IPS-15b (cell line): ENCODE measurements around the gene EIF2B1.
A peak's percentile ranks its signal among the peaks of the same experiment; 100 is the strongest.
"Not testable (repeated sequence)": the region's sequence is repeated elsewhere in the genome, so short reads cannot be mapped to it uniquely, and the experiment has no call there.

ENCODE experiments used
- H3K27me3 ChIP-seq: one replicate; pipeline ENCODE4 v1.6.1; 2013; ENCODE audit warnings: low read length; ENCODE audit not compliant: control insufficient read depth, insufficient read depth
- H3K36me3 ChIP-seq: one replicate; pipeline ENCODE4 v1.6.1; 2013; ENCODE audit warnings: low read length; ENCODE audit not compliant: control insufficient read depth, insufficient read depth
- H3K4me1 ChIP-seq: one replicate; pipeline ENCODE4 v1.6.1; 2013; ENCODE audit warnings: mild to moderate bottlenecking, low read length; ENCODE audit not compliant: control insufficient read depth, insufficient read depth
- H3K4me3 ChIP-seq: one replicate; pipeline ENCODE4 v1.5.1; 2013; ENCODE audit warnings: low read depth, low read length
- H3K9ac ChIP-seq: one replicate; pipeline ENCODE4 v1.6.1; 2013; ENCODE audit warnings: low read depth, mild to moderate bottlenecking, low read length
- H3K9me3 ChIP-seq: one replicate; pipeline ENCODE4 v1.6.1; 2013; ENCODE audit warnings: mild to moderate bottlenecking, low read length; ENCODE audit not compliant: control insufficient read depth, insufficient read depth

The EIF2B1 gene

DNA sequence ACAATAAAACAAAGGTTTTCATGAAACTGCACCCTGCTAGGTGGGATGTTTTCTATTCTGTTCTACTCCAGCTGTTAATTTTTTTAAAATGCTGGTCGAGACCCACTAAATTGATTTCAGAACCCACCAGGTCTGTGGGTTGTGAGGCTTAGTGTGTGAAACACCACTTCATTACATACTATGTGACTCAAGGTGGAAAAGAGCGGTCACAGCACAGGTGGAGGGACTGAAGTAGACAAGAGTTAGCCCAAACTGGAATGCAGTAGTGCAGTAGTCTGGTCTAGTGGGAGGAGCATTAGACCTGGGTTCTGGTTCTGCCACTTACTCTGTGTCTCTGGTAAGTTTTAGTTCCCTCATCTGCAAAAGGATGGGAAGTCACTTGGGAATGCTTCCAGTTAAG is 19.4 kb downstream of the EIF2B1 start:
- Histone ChIP-seq H3K4me3 (no peak overlapping the region), H3K36me3 (peaks cover 68% of the 10 kb centered on the region), H3K4me1 (no peaks in the 10 kb centered on the region), H3K9me3 (no peaks in the 10 kb centered on the region), H3K27me3 (no peaks in the 10 kb centered on the region), H3K9ac (no peak overlapping the region)

DNA sequence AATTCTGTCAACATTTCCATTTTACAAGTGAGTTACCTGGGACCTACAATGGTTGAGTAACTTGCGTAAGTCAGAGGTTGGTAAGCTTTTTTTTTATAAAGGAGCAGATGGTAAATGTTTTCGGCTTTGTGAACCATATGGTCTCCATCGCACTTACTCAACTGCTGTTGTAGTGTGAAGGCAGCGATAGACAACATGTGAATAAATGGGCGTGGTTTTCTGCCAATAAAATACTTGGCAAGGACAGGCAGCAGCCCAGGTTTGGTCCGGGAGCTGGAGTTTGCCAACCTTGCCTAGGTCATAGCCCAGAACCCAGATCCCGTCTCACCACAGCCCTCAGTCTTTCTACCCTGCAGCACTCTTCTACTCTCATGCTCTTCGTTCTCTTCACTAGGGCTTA is 25.3 kb downstream of the EIF2B1 start:
- Histone ChIP-seq H3K4me3 (no peak overlapping the region), H3K9ac (no peak overlapping the region), H3K4me1 (no peaks in the 10 kb centered on the region), H3K9me3 (no peaks in the 10 kb centered on the region), H3K27me3 (no peaks in the 10 kb centered on the region), H3K36me3 (peaks cover 64% of the 10 kb centered on the region)

DNA sequence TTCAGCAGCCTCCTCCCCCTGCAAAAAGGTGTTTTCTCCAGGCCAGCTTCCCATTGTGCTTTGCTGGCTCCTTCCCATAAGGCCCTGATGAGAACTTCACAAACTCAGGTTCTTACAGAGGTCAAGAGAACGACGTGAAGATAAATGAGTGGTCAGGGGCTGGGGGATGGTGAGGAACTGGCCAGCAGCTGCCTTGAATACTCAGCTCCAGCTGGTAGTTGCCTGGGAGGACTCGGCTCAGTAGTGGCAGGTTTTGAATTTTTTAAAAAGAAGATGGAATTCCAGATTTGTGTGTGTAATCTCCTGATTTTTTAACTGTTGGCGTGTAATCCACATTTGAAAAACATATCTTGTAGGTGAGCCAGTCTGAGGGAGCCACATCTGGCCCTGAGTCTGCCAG is 25.7 kb downstream of the EIF2B1 start:
- Histone ChIP-seq H3K4me1 (no peaks in the 10 kb centered on the region), H3K27me3 (no peaks in the 10 kb centered on the region), H3K9me3 (no peaks in the 10 kb centered on the region), H3K4me3 (no peak overlapping the region), H3K9ac (no peak overlapping the region), H3K36me3 (peaks cover 61% of the 10 kb centered on the region)

DNA sequence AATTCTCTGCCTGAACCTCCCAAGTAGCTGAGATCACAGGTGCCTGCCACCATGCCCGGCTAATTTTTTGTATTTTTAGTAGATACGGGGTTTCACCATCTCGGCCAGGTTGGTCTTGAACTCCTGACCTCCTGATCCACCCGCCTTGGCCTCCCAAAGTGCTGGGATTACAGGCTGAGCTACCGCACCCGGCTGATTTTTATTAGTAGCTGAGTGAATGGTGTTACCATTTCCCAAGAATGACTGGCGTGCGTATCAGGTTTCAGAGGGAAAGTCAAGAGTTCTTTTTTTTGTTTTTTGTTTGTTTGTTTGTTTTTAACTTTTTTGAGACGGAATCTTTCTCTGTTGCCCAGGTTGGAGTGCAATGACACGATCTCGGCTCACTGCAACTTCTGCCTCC is 30.0 kb downstream of the EIF2B1 start:
- H3K4me3 ChIP-seq, H3K9ac ChIP-seq: not testable (repeated sequence)

DNA sequence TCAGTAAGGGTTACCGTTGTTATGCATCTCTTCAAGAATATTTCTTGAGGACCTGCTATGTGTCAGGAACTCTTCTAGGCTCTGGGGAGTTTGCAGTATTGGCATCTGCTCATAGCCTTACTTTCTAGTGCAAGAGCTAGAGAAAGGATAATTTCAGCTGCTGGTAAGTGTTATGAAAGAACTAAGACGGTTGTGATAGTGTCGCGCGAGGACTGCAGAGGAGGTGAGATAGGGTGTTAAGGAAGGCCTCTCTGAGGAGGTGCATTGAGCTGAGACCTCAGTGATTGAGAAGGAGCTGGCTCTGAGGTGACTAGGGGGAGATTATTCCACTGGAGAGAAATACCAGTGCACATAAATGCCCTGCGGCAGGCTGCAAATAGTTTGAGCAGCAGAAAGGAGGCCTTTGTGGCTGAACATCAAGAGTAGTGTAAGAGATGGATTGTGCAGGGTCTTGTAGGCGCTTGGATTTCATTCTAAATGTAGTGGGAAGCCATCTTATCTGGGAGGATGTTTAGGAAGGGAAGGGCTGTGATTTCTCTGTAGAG is 30.8 kb downstream of the EIF2B1 start:
- H3K4me1 ChIP-seq, result no peaks in the 10 kb centered on the region
- H3K9ac ChIP-seq, result peak overlapping the region; percentile 92
- no peaks in the 10 kb centered on the region for H3K9me3 ChIP-seq
- no peaks in the 10 kb centered on the region for H3K27me3 ChIP-seq
- peaks cover 27% of the 10 kb centered on the region for H3K36me3 ChIP-seq
- H3K4me3 ChIP-seq, result peak overlapping the region; percentile 99

More for the DNA sequence above, 30.0 kb downstream of the EIF2B1 start:
- H3K4me1 ChIP-seq, H3K27me3 ChIP-seq, H3K9me3 ChIP-seq: not testable (repeated sequence)
- H3K36me3 ChIP-seq, result peaks cover 34% of the 10 kb centered on the region

DNA sequence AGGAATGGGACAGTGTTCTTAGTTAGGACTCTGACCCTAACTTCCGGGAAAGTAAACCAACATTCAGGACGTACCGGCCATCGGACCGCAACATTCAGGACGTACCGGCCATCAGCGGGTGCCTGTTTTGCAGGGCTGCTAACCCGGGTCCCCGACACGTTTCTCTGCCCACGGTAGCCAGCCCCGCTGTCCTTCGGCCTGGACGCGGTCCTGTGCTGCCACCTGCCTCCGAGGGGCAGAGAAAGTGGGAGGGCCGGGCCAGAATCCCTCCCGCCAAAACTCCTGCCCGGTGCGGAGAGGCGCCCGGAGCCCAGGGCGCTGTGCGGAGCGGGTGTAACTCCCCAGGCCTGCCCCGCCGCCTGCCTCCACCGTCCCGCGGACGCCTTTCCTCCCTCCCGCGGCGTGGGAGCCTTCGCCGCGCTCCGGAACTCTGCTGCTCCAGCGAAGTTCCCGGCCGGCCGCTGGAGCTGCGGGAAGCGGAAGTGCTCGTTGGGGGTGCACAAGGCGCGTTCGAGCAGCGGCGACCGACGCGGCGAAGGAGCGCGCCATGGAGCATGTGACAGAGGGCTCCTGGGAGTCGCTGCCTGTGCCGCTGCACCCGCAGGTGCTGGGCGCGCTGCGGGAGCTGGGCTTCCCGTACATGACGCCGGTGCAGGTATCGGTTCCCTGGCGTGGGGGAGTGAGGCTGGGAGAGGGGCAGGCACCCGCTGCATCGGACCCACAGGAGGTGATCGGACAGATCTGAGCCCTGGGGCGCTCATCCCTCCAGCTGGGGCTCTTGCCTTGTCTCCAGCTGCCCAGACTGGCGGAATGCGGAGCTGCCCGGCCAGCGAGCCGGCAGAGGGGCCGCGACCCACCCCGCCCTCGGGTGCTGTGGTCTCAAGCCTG is 31.6 kb downstream of the EIF2B1 start, which contains the start of gene DDX55:
TSS of gene DDX55 (plus strand) at position 498 of the 888 bp plus-strand sequence. CDS start at position 548, 50 bp downstream.
- no peaks in the 10 kb centered on the region for H3K27me3 ChIP-seq
- no peaks in the 10 kb centered on the region for H3K9me3 ChIP-seq
- H3K36me3 ChIP-seq, result peaks cover 23% of the 10 kb centered on the region
- peak within 1 kb of the TSS; percentile 99 for H3K4me3 ChIP-seq
- H3K9ac ChIP-seq, result peak within 1 kb of the TSS; percentile 92
- H3K4me1 ChIP-seq, result no peaks in the 10 kb centered on the region

DNA sequence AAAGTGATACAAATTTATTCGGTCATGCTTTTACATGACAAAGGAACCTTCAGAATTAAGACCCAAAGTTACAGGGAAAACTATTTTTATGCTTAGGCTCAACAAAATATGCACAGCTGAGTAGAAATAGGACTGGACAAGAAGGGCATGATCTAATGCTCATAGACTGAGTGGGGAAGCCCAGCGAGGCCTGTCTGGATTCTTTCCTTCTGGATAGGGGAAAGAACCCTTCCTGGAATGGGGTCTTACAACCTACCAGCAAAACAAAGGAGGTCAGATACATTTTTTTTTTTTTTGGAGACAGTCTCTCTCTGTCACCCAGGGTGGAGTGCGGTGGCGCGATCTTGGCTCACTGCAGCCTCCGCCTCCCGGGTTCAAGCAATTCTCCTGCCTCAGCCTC is 33.8 kb downstream of the EIF2B1 start:
- no peak overlapping the region for H3K9ac ChIP-seq

DNA sequence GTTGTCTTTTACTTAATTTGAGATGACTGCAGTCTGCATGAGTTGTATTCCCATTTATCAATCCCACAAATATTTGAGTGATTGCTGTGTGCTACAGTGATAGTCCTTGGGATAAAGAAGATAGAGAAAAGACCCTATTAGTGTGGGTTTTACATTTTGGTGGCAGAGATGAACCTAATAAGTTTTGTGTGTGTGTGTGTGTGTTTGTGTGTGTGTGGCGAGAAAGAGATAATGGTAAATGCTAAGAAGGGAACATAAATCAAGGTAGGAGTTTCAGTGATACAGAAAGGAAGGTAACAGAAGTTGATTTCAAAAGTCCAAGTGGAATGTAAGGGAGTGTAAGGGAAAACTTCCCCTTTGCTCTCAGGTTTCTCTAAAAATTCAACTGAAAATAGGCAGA is 34.2 kb downstream of the EIF2B1 start:
- Histone ChIP-seq H3K27me3 (no peaks in the 10 kb centered on the region), H3K9me3 (no peaks in the 10 kb centered on the region), H3K36me3 (peaks cover 6% of the 10 kb centered on the region), H3K9ac (no peak overlapping the region), H3K4me3 (no peak overlapping the region), H3K4me1 (no peaks in the 10 kb centered on the region)

More for the DNA sequence above, 33.8 kb downstream of the EIF2B1 start:
- no peak overlapping the region for H3K4me3 ChIP-seq
- H3K9me3 ChIP-seq, result no peaks in the 10 kb centered on the region
- H3K27me3 ChIP-seq, result no peaks in the 10 kb centered on the region
- H3K4me1 ChIP-seq, result no peaks in the 10 kb centered on the region
- peaks cover 5% of the 10 kb centered on the region for H3K36me3 ChIP-seq

DNA sequence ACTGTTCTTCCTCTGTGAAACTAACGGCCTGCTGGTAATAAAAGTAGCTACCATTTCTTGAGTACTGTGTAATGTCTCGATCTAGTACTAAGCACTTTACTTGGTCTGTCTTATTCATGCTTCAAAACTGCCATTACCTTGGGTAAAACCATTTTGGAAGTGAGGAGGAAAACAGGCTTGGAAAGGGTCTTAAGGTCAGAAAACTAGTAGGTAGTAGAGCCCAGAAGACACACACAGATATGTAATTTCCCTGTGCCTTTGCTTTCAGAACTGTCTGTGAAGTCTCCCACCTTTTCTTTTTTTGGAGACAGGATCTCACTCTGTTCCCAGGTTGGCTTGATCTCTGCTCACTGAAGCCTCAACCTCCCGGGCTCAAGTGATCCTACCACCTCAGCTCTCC is 35.0 kb downstream of the EIF2B1 start:
- H3K9ac ChIP-seq, result no peak overlapping the region
- no peak overlapping the region for H3K4me3 ChIP-seq
- H3K36me3 ChIP-seq, result peaks cover 7% of the 10 kb centered on the region
- no peaks in the 10 kb centered on the region for H3K27me3 ChIP-seq
- H3K4me1 ChIP-seq, result no peaks in the 10 kb centered on the region
- no peaks in the 10 kb centered on the region for H3K9me3 ChIP-seq

GRCh38 chr12:123597100-123597499 is 36.4 kb downstream of the EIF2B1 start:
- no peak overlapping the region for H3K9ac ChIP-seq
- H3K4me1 ChIP-seq, result no peaks in the 10 kb centered on the region
- no peak overlapping the region for H3K4me3 ChIP-seq
- no peaks in the 10 kb centered on the region for H3K9me3 ChIP-seq
- H3K27me3 ChIP-seq, result no peaks in the 10 kb centered on the region
- peaks cover 14% of the 10 kb centered on the region for H3K36me3 ChIP-seq

- H3K36me3 ChIP-seq, result peaks cover 17% of the 10 kb centered on the region
- H3K9me3 ChIP-seq, result no peaks in the 10 kb centered on the region
- H3K27me3 ChIP-seq, result no peaks in the 10 kb centered on the region
- no peaks in the 10 kb centered on the region for H3K4me1 ChIP-seq
- no peak overlapping the region for H3K4me3 ChIP-seq
- H3K9ac ChIP-seq, result no peak overlapping the region
Observed at GRCh38 chr12:123595729-123596128, 37.8 kb downstream of the EIF2B1 start.
